Measurements from ENCODE around the gene TBPL1.
A peak's percentile ranks its signal among the peaks of the same experiment; 100 is the strongest.

Gene TBPL1

DNA sequence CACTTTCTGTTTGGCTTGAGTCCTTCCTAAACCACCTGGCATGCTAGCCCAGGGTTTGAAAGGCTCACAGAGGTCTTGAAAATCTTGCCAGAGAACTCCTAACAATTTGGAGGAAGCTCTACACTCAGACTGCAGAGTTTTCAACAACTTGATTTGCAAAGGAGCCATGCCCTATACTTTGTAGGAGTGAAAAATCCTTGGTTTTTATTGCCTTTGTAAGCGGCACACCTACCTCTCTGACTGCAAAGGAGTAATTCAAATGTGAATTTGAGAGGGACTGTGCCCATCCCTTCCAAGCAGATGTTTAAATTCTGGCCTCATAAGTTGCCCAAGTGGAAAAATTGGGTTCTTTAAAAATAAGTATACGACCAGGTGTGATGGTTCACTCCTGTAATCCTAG lies 58.0 kb downstream of the TBPL1 start:
- DNase-seq: no peak

DNA sequence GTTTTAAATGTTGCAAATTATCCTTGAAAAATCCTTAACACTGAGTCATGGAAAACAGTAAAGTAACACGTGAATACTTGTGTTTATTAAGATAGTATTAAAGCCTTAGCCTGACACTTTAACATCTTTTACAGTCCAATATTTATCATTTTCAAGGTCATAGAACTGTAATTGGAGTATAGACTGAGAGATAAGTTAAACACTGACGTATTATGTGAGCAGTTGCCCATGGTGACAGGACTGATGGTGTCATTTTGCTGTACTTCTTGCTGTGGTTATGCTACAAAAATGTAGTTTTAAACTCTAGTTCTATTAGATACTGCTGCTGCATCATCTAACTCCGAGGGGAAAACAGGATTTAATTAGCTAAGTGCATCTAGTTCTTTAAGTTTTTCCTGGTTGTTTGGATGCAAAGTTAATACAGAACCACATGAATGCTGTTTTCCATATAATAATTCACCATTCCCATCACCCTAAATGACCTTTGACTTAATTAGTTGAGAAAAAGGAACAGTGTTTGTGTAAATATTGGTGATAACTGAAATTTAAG lies 61.6 kb downstream of the TBPL1 start:
- DNase-seq: no peak

DNA sequence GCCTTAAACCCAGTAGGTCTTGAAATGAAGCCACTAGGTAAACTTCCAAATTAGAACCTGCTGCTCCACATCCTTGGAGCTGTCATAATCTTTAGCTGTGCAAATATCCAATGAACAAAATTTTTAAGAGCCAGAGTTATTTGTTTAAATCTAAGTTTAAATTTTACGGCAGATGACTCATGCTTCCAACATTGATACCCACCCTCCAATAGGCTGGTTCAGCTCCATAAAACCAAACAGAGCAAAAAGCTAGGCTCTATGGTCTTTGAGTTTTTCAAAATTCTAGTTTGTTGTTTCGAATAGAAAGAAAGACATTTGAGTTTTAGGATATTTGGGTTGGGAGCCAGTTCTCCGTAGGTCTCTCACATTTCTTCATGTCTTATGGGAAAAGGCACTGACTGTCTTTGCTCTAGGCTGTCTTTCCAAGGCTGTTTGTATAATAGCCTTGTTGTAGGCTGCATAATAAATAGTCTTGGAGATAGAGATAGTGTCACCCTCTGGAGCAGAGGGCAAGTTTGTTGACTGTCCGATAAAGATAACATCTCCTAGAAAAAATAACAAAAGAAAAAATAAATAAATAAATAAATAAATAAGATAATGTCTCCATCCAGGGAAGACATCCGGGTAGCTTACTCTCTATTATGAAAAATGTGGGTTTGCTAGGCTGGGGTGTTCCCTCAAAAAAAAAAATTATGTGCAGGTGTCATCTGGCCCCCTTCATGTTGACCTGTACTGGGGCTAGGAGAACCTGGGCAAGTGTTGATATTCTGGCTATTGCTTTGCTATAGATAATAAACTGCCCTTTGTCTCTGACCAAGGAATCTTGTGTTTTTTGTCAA lies 62.9 kb downstream of the TBPL1 start:
- no peak for DNase-seq

DNA sequence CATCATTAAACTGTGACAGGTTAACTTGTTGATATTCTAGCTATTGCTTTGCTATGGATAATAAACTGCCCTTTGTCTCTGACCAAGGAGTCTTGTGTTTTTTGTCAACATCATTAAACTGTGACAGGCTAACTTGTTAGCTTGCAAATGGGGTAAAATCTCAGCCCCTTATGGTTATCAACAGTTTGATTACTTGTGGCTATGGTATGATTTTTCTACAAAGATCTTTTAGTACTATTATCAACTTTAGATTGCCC lies 63.5 kb downstream of the TBPL1 start:
- DNase-seq: no peak

DNA sequence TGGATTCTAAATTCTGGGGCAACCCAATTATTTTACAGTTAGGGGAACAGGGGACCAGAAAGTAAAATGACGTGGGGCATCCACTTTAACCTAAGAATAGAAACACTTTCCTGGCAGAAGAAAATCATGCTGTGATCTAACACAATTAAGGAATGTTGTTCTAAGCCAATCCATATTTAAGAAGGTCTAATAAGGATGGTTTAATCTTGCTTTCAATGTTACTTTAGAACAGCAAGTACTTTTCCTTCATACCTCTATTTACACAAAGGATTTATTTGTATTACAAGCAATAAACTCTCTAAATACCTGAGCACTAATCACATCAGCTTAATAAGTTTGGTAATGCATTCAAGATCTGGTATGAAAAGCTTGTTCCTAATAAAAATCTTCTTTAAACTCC lies 67.0 kb downstream of the TBPL1 start:
- DNase-seq: no peak

DNA sequence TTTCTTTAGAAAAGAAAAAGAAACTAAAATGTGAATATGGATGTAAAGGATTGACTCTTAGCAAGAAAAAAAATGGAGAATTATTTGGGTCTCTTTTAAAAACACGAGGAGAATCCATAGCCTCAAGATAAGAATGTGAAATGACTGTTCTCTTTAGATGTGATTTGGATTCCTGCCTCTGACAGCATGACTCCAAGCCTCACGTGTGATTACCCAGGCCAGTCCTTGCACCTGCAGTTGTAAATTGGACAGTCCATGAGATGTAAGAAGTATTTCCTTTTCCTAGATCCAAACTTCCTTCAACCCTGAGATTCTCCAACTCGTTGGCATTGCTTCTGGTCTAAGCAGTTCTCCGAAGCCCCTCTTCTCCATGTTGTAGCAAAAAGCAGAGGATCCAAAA lies 67.5 kb downstream of the TBPL1 start:
- DNase-seq: no peak

DNA sequence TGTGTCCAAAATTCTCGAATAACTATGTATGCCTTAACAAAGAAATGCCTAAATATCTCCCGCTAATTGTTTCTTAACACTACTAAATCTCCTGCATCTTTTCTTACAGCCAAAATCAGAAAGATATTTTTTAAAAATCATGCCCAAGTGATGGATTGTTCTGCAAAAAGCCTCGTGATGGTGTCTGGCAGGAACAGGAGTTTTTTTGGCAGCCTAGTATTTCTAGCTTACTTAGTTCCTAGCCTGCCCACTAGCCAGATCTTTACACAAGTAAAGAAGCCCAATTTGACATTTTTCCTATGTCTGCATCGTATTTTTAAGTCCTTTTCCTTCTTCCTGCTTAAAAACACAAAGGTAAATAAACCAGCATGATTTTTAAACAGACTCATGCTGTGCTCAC lies 67.9 kb downstream of the TBPL1 start:
- DNase-seq: no peak

DNA sequence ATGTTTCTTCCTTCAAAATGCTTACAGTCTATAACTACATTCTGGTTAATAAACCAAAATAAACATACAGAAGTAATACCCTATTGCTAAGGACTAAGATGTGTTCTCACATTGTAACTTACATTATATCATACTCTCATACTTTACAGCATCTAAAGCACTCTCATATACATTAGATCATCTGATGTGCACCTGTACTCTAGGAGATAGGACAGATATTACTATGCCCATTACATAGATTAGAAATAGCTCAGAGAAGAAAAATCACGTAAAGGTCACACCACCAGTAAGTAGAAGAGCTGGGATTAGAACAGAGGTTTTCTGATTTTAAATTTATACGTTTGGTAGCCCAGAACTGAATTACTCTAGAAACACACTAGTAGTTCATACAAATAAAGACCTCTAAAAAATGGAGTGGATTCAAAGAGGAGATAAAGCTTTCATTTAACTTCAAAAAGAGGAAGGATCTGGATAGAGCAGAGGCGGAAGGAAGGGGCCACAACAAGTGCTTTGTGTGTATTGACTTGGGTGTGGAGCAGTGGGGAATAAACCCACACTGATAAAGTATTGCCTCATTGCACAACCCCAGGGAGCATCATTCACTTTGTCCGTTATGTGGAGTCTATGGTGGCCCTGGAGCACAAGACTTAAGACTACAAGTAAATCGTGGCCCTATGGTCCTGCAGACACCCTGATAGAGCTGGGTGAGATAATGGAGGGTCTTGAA lies 68.5 kb downstream of the TBPL1 start:
- no peak for DNase-seq

DNA sequence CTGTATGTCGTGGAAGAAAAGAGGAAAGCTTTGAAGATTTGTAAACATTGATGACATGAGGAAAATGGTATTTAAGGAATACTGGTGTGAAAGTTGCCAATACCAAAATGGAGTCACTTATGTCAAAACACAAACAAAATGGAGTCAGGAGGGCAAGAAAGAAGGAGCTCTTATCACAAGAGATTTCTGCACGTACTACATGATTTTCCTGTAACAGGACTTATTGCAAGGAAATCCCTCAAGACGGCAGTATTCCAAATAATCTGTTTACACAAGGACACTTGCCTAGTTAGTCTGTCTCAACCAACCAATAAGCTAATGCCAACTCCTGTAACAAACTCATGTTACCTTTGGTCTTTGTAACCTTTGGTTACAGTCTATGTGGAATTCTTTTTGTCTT lies 69.6 kb downstream of the TBPL1 start:
- DNase-seq: no peak

DNA sequence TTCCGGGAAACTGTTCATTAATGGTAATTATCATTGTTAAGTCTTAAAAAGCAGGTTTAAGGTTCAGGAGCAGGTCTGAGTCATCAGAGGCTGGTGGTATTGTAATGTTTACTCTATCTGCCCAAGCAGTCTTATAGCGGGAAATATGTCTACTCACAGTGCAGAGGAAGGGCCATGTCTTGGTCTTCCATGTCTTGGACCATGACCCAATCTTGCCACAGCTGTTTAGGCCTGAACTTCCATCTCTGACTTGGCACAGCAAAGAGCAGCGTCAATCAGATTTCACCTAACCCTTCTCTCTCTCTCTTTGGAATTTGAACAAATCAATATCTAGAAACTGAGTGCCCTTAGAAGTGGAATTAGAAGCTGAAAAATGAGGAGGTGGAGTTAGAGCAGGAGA lies 73.6 kb downstream of the TBPL1 start:
- DNase-seq: no peak

DNA sequence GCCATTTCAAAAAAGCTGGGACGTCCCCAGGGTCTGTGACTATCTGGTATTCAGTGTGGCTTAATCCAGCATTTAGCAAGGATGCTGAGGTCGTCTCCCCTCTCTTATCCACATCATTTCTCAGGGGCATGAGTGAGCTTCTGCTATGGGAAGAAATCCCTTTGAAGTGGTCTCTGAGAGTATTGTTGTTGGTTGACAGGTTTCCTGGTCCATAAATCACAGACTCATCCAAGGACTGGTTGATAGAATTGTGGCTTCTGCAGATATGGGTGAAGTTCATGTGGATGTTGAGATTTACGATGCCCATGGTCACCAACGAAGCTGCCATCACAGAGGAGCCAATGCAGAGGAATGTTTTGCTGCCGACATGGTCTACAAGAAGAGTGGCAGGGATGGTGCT lies 75.4 kb downstream of the TBPL1 start:
- DNase-seq: no peak

DNA sequence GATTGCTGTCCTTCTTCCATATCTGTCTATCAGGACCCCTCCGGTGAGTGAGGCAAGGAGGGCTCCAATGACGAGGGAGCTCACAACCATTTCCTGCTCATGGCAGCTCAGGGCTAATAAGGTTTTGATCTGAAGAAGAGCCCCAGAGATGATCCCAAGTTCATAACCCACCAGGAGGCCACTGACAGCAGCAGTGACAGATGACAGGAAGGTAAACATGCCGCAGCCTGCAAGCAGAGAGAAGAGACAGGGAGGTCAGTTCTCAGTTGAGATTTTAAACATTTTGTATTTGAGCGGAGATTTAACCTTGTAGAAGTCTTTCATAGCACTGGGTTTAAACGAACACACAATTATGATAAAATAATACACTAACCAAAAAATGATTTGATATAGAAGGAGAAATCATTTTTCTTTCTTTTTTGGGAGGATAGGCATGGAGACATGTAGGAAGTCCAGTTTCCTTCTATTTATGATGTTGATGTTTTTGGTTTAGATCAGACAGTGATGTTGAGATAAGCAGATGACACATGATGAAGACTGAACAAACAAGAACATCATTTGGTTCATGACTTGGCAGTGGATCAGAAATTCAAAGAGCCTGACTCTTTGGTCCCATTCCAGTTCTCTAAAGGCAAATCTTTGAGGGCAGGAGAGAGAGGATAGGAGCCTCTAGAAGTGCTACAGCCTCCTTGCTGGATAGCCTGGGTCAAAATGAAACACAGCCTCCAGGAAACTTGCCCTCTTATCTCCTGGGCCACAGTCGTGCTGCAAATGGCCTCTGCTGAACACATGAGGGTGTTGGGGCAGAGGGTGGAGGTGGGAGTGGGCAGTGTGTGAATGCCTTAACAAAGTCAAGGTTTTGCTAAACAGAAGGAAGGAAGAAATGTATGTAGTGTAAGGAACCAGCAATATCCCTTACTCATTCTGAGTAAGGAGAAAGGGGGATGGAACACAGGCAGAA lies 76.8 kb downstream of the TBPL1 start:
- DNase-seq: no peak

DNA sequence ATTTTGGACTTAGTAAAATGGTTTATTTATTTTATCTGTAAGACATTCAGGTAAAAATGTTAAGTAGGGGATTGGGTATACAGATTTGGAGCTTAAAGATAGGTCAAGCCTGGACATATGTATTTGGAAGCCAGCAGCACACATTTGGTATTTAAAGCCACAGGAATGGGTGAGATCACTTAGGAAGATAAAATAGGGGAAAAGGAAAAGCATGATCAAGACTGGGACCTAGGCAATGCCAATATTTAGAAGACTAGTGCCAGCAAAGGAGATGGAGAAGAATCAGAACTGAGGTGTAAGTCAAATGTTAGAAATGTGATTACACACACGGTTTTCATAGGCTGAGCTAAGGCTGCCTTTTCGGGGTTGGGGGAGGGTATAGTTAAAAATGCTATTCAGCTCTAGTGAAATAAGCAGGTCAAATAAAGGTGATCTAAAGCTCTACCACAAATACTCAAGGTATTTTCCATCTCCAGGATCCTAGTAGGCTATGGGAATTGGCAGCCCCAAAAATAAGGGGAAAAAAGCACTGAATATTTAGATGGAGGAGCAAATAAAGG lies 78.8 kb downstream of the TBPL1 start:
- DNase-seq: no peak

DNA sequence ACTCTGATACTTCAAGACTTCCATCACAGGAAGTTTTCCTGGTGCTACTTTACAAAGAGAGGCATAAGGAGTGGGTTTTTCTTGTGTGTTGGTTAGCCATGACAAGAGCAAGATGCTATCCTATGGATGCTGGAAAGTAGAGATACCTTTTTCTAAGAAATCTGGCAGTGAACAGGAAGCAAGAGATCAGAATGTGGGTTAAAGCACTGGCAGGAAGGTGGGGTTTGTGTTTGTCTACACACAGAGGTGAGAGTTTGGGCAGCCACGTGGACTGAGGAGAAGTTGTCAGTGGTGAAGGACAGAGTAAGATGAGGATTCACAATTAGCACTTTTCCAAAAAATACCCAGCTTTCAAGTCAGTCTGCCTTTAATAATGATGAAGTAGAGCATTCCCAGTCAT lies 81.5 kb downstream of the TBPL1 start:
- DNase-seq: no peak

DNA sequence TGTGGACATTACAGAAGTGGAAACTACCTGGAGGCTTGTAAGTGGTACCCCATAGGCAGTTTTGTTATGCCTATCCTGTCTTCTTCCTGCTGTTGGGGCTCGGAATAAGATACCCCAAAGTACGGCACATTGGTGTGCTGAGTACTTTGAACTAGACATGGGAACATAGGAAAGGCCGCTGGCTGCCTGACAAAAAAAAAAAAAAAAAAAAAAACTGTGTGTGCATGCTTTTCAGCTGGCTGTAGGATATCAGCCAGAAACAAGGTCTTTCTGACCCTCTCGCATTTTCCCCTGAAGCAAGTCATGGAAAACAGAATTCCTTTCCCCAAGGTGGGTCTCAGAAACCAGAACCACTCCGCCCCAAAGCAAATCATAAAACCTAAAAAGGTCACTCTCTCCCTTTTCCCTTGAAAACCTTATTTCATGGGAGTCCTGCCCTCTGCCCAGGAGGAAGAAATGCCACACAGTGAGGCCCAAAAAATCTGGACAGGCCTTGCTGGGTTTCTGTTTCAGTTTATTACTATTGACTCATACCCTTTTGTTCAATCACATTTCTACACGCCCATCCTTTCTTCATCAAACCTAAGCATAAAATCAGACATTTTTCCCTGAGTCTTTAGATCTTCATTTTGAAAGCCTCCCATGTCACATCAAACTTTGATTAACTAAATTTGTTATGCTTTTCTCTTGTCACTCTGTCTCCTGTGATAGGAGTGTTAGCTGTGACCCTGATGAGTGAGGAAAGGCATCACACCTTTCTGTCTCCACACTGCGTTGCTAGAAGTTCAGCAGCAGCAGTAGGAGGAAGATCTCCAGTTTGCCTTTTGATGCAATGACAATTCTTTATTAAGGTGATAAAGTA lies 82.2 kb downstream of the TBPL1 start:
- DNase-seq: no peak

DNA sequence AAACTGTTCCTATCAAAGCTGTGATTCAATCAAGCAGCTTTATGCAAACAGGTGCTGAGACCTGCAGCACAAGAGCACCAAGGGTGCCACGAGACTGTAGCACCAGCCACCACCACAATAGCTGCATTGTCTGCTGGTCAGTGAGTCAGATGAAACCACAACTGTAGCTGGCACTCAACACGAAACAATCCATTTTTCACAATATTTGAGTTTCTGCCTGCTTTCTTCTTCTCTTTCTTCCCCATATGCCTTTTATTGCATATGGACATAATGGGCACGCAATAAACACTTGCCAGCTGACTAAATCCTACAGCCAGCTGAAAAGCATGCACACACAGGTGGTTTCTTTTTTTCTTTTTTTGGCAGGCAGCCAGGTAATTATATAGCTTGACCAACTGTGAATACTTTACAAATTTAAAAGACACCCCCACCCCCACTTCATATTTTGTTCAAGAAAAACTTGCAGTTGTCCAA lies 82.8 kb downstream of the TBPL1 start:
- peak; percentile 89 for DNase-seq

DNA sequence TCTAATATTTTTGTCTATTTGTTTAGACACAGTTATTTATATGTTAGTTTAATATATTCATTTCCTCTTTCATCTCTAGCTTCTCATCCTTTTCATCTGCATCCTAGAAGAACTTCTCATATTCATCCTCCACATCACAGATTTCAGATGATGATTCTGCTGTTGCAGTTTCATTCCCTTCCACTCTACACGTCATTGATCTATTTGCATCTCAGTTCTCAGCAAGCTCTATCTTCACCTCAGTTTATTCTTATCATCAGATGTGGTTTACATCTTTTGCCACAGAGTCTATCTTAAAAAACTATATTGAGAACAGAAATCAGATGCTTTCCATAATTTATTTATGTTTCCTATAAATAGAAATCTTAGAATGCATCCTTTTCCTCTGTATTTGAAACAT lies 86.1 kb downstream of the TBPL1 start:
- no peak for DNase-seq
